HG03159 (cell line): ENCODE measurements around the gene SETD2.
"Not testable (repeated sequence)": the region's sequence is repeated elsewhere in the genome, so short reads cannot be mapped to it uniquely, and the experiment has no call there.

Experiments used
- ATAC-seq: cut with Tn5 transposase; IDR thresholded peaks from one replicate; pipeline ENCODE4 v1.9.1; 2021; ENCODE audit warnings: mild to moderate bottlenecking, moderate library complexity; ENCODE audit not compliant: unreplicated experiment

The SETD2 gene

DNA sequence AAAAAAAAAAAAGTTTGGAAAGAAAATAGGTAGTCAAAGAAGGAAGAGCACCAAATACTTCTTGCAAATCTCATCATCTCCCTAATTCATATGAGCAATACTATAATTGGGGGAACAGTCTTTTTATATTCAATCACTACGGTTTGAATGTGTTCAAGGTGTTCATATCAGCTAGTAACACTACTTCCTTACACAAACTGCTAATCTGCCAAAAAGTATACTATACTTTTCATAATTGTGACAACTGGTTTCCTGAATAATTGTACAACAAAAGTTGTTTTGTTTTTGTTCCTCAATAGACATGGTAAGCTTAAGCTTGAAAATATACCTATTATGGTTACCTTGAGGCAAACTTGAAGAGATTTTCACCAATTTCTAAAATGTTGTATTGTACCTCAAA, 12.1 kb downstream of the SETD2 start:
- ATAC-seq: no peak

DNA sequence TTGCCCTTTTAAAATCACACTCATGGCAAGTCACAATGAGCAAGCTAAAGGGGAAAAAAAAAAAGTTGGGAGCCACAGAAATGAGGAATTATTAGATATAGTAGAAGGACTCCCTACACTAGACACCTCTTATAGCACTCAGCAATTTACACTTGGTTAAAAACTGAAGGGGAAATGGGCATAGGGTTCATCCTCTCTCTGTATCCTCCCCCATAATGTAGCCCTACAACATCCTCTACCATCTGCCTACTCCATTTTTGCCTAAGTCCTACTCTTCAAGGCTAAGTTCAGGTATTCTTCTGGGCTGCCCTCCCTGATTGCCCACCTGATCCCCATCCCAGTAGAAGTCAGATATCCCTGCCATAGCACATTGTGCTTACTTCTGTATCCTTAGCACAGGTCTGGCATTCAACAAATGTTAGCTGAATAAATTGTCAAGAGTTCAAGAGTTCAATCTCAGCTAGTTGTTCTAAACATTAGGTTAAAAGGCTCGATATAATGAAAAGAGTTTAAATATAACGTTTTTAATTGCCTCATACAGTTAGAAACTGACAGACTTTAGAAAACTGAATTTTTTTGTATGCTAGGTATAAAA, 14.5 kb downstream of the SETD2 start:
- no peak for ATAC-seq

DNA sequence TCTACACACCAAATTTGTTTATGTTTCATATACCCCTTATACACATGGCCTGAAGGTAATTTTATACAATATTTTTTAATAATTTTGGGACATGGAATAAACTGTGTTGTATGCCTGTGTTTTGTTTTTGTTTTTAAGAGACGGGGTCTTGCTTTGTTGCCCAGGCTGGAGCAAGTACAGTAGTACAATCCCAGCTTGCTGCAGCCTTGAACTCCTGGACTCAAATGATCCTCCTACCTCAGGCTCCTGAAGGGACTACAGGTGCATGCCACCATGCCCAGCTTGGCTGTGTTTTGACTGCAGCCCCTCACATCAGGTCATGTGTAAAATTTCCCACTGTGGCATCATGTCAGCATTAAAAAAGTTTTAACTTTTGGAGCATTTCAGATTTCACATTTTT, 18.6 kb downstream of the SETD2 start:
- no peak for ATAC-seq

DNA sequence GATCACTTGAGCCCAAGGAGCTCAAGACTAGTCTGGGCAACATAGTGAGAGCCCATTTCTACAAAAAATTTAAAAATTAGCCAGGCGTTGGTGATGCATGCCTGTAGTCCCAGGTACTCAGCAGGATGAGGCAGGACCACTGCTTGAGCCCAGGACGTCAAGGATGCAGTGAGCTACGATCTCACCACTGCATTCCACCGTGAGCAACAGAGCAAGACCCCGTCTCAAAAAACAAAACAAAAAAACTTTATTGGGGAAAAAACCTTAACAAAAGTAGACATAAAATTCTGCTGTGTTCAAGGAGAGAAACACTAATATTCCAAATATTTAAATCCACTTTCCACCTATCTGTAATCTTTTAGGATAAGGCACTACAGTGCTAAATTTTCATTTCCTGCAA, 20.8 kb downstream of the SETD2 start:
- no peak for ATAC-seq

DNA sequence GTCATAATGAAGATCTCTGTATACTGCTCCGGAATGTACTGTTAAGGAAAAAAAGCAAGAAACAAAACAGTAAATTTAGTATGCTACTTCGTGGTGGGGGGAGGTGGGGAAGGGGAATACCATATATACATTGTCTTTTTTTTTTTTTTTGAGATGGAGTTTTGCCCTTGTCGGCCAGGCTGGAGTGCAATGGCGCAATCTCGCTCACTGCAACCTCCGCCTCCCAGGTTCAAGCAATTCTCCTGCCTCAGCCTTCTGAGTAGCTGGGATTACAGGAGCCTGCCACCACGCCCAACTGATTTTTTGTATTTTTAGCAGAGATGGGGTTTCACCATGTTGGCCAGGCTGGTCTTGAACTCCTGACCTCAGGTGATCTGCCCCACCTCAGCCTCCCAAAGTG, 21.4 kb downstream of the SETD2 start:
- ATAC-seq: not testable (repeated sequence)

DNA sequence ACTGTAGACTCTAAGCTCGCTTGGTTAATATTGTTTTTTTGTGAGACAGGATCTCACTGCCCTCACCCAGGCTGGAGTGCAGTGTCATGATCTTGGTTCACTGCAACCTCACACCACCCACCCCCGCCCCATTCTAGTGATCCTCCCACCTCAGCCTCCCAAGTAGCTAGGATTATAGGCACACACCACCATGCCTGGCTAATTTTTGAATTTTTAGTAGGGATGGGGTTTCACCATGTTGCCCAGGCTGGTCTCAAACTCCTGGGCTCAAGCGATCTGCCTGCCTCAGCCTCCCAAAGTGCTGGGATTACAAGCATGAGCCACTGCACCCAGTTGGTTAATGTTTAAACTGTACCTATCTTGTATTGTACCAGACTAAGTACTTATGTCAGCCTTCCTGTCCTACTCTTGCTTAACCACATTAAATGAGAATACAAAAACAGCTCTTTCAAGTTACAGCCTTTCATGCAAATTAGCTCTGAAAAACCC, 22.9 kb downstream of the SETD2 start:
- ATAC-seq: peak; percentile 87

DNA sequence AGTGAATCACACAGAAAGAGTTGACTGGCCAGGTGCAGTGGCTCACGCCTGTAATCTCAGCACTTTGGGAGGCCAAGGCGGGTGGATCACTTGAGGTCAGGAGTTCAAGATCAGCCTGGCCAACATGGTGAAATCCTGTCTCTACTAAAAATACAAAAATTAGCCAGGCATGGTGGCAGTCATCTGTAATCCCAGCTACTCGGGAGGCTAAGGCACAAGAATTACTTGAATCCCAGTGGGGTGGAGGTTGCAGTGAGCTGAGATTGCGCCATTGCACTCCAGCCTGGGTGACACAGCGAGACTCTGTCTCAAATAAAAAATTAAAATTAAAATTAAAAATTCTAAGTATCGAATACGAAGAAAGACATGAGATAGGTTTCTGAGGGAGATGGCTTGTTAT, 23.4 kb downstream of the SETD2 start:
- not testable (repeated sequence) for ATAC-seq

DNA sequence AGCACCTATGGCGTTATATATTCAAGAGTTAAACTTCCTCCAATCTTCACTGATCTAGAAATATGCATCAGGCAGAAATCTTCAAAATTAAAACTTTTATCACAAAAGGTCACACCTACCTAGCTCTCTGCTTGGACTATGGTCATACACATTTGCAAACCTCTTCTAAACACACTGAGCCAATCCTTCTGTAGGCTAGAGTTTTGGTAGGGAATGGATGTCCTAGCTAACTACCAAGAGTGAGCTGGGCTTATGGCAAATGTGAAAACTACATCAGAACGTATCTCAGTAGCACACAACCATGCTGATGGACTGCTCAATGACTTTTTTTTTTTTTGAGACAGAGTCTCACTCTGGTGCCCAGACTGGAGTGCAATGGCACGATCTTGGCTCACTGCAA, 29.6 kb downstream of the SETD2 start:
- ATAC-seq: no peak

DNA sequence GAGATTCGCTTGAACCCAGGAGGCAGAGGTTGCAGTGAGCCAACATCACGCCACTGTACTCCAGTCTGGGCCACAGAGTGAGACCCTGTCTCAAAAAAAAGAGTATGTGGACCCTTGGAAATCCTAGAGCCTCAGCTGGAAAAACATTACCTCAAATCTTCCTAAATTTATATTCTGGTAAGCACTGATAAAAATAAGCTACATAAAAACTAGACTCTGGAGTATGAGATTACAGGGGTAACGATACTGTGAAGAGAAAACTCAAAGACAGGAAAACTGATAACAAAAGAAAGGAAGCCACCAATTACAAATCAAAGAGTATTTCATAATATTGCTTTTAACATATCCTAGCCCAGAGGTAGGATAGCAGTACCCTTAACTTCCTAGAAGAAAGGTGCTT, 30.3 kb downstream of the SETD2 start:
- ATAC-seq: no peak

DNA sequence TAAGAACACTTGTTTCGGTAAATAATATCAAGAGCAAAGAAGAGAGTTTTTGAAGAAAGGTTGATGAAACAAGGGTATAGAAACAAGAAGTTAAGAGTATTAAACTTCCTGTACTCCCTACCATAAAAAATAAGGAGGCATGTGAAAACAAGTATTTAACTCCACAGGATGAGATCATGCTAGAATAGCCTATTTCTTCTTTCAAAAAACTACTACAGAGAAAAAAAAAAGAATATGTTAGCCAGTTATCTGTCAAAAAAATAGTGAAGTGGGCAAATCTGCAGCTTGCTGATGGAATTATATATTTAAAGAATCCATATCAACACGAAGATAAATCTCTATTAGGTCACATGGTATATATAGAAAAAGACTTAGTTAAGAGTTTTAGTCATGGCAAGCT, 33.4 kb downstream of the SETD2 start:
- no peak for ATAC-seq

DNA sequence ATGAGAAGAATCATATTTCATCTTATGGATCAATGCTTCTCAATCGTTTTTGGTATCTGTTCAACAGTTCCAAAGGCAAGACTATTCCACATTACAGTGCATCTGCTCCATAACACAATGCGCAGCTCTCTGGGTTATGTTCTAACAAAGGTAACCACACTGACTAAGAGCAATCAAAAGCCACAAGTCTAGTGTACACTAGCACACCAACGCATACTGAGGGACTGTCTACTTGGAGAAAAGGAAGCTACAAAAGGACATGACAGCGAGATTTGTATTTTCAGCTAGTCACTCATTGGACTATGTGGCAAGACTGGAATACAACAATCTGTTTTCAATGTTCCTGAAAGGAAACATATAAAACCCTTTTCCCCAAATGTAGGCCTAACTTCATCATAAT, 35.8 kb downstream of the SETD2 start:
- no peak for ATAC-seq

DNA sequence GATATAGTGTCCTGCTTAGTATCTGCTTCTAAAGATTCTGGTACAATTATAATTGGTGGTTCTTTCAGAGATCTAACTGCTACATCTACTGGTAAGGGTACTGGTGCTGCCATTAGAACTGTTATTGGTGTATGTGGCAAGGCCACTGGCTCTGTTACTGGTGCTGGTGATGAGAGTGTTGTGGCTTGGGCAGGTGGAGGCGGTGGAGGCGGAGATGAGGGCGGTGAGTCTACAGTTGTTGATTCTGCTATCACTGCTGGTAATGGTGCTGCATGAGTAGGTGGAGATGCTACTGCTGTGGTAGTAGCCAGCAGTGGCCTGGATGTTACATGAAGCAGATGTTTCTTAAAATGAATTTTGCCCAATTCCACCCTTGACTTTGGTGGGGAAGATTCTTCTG, 40.1 kb downstream of the SETD2 start:
- ATAC-seq: no peak

DNA sequence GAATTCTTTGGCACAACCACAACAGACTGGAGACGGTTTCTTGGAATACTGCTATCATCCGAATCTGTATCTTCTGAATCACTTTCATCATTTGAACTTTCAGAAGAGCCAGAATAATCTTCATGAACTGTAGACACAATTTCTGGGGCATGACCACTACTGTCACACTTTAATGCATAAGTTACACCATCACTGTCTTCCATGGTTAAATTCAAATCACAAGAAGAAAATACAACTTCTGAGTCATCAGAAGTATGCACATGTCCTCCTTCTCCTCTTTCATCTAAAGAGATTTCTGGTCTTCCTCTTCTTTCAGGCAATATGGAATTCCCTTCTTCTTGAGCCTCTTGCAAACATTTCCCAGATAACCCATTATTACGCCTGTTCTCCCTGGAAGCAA, 42.5 kb downstream of the SETD2 start:
- ATAC-seq: no peak

DNA sequence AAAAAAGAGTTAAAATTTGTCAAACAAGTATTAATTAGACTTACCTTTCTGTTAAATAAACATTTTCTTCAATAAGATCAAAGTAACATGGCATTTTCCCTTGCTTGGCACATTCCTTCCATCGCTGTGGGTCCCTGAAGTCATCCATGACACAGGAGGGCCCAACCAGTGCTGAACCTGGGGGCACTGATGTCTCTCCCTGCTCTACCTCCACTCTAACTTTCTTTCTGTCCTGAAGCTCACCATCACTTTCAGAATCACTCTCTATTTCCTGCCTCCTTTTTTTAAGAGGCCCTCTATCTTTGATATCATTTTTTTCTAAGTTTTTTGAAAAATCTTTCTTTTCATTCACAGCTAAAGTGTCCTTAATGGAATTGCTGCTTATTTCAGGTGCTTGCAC, 43.8 kb downstream of the SETD2 start:
- ATAC-seq: no peak

DNA sequence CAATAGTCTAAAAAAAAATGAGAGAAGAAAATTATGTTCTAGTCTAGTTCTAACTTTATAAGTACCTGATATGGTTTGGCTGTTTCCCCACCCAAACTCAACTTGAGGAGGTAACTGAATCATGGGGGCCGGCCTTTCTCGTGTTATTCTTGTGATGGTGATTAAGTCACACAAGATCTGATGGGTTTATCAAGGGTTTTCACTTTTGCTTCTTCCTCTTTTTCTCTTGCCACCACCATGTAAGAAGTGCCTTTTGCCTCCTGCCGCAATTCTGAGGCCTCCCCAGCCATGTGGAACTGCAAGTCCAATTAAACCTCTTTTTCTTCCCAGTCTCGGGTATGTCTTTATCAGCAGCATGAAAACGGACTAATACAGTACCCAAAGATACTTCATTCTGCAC, 44.5 kb downstream of the SETD2 start:
- not testable (repeated sequence) for ATAC-seq

DNA sequence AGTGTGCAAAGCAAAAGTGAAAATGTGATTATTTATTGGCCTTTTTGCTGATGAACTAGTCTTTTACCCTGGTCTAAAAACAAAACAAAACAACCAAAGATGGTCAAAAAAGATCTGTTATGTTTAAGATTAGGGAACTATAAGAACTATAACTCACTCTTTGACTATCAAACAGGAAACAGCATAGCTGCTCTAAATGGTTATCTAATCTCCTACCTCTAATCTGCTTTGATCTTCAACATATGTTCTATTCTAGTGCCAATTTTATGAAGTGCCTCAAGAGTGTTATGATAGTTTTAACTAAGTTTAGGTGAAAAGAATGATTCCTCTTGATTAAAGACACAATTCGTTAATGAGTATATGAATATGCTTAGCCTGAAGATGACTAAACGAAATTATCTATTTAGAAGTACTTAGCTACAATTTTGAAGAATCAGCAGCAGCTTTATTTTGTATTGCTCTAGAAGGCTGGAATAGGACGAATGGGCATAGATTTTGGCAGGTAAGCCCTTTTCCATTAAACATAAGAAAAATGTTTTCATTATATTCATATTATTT, 46.0 kb downstream of the SETD2 start:
- ATAC-seq: no peak

DNA sequence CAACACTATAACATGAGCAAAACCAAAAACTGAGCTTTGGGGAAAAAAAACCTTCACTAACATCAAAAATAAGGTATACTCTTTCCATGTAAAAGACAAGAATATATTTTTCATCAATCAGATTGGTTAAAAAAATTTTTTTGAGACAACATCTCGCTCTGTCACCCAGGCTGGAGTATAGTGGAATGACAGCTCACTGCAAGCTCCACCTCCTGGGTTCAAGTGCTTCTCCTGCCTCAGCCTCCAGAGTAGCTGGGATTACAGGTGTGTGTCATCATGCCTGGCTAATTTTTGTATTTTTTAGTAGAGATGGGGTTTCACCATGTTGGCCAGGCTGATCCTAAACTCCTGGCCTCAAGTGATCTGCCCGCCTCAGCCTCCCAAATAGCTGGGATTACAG, 48.4 kb downstream of the SETD2 start:
- not testable (repeated sequence) for ATAC-seq

DNA sequence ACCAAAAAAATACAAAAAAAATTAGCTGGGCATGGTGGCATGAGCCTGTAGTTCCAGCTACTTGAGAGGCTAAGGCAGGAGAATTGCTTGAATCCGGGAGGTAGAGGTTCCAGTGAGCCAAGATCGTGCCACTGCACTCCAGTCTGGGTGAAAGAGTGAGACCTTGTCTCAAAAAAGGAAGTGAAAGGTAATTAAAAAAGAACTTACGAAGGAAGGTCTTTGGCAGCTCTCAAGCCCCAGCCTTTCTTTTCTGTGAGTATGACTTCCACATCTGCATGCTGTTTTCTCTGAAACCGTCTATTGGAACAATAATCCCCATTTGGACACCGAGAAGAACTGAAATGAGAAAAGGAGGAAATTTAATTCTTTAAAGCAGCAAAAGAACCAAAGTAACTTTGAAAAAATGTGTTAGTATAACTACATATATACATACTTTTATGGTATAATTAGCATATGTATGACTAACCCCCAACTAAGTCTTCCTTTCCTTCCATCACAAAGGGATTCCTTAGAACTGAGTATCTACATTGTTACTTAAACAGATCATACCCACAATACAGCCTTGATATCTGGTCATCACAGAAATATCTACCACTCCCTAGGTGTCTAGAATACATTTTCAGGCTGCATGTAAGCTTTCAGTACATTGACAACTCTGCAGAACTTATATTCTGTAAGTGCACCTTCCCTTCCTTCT, 50.1 kb downstream of the SETD2 start:
- ATAC-seq: no peak

DNA sequence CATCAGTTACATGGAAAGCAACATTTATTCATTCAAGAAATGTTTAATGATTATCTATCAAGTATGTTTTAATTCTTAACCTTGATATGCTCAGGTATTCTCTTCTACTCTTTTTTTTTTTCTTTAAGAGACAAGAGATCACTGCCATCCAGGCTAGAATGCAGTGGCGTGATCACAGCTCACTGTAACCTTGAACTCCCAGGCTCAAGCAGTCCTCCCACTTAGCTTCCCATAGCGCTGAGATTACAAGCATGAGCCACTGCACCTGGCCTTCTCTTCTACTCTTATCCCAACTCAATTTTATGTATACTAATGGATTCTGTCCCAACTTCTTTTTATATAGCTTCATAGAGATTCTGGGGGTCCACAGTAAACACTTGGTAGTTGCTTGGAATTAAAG, 50.9 kb downstream of the SETD2 start:
- ATAC-seq: no peak

DNA sequence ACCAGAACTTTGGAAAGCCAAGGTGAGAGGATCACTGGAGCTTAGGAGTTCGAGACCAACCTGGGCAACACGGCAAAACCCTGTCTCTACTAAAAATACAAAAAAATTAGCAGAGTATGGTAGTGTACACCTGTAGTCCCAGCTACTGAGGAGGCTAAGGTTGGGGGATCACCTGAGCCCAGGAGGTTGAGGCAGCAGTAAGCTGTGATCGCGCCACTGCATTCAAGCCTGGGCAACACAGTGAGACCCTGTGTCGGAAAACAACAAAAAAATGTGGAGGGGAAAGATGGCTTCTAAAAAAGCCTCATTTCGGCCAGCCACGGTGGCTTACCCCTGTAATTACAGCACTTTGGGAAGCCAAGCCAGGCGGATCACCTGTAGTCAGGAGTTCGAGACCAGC, 54.5 kb downstream of the SETD2 start:
- no peak for ATAC-seq

DNA sequence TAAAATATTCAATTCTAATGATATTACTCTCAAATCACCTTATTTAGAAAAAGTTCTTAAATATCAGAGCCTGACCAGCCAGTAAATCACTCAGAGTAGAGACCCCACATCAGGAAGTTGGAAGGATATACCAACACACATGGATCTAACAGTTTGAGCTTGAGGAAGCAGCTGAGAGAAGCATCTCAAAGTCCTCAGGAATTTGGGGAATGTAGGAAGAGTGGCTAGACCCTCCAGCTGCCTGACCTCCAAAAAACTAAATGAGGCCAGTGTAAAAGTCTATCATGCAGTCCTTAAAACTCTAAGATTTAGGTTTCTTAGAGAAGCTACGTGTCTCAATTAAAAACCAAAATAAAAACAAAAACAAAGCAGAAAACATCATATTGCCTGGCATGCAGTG, 55.4 kb downstream of the SETD2 start:
- ATAC-seq: no peak

DNA sequence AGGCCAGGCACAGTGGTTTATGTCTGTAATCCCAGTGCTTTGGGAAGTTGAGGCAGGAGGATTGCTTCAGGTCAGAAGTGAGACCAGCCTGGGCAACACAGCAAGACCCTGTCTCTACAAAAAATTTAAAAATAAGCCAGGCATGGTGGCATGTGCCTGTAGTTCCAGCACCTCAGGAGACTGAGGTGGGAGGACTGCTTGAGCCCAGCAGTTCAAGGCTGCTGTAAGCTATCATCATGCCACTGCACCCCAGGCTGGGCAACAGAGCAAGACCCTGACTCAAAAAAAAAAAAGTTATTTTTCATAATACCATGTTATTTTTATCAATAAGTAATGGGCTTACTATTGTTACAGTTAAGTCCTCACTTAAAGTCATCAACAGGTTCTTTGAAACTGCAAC, 59.7 kb downstream of the SETD2 start:
- ATAC-seq: no peak

DNA sequence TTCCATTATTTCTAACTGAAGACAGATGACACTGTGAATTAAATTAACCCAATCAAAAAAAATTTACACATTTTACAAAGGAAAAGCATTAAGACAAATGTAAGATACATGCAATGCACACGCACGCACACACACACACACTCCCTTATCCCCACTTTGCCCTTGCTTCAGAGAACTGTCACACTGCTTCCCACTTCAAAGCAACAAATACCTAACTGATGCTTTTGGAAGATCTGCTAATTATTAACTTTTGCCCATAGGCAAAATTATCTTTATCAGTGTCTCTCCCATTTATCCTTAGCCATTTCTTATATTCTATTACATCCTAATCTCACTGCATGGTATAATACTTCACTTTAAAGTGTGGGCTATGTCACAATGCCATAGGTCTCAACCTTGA, 60.3 kb downstream of the SETD2 start:
- ATAC-seq: no peak
